ENCODE results near the gene DNAJC27. TPM values are rescaled to one million over a fixed set of nuclear protein-coding genes. Genes with fewer than 3 reads are reported as not detected.

DNAJC27 gene
- total RNA-seq, 1 donor from 2014 or later = 7.0 TPM

- no peak overlapping the region for H3K4me3 Mint-ChIP-seq (ENCODE audit: unreplicated experiment)
- H3K27ac Mint-ChIP-seq (ENCODE audit: unreplicated experiment) = no peak overlapping the region
- H3K4me1 Mint-ChIP-seq (ENCODE audit: unreplicated experiment) = peaks cover 2% of the 10 kb centered on the region
- no peaks in the 10 kb centered on the region for H3K36me3 Mint-ChIP-seq (ENCODE audit: unreplicated experiment)
- no peaks in the 10 kb centered on the region for H3K27me3 Mint-ChIP-seq (ENCODE audit: unreplicated experiment)
- TF ChIP-seq, protein P1, sequence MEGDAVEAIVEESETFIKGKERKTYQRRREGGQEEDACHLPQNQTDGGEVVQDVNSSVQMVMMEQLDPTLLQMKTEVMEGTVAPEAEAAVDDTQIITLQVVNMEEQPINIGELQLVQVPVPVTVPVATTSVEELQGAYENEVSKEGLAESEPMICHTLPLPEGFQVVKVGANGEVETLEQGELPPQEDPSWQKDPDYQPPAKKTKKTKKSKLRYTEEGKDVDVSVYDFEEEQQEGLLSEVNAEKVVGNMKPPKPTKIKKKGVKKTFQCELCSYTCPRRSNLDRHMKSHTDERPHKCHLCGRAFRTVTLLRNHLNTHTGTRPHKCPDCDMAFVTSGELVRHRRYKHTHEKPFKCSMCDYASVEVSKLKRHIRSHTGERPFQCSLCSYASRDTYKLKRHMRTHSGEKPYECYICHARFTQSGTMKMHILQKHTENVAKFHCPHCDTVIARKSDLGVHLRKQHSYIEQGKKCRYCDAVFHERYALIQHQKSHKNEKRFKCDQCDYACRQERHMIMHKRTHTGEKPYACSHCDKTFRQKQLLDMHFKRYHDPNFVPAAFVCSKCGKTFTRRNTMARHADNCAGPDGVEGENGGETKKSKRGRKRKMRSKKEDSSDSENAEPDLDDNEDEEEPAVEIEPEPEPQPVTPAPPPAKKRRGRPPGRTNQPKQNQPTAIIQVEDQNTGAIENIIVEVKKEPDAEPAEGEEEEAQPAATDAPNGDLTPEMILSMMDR (IDR thresholded peaks at IDR 0.05) = no peak
- no peak for DNase-seq (ENCODE audit: extremely low spot score, unreplicated experiment)
- H3K9me3 Mint-ChIP-seq (ENCODE audit: unreplicated experiment) = no peaks in the 10 kb centered on the region
These were observed 9.8 kb upstream of the DNAJC27 start for GRCh38 chr2:24981411-24982136.

DNA sequence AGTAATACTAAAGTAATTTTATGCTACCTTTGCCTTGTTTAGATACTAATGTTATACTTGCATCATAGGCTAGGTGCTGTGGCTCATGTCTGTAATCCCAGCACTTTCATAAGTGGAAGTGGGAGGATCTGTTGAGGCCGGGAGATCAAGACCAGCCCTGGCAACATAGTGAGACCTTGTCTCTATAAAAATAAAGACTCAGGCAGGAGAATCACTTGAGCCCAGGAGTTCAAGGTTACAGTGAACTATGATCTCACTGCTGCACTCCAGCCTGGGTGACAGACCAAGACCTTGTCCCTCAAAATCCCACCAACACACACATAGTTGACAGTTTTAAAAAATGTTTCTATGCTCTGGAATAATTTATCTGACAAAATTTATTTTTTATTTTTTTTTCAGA is 6.9 kb upstream of the DNAJC27 start:
- Mint-ChIP-seq H3K36me3 (ENCODE audit: unreplicated experiment) (no peaks in the 10 kb centered on the region), H3K4me1 (ENCODE audit: unreplicated experiment) (peaks cover 7% of the 10 kb centered on the region), H3K9me3 (ENCODE audit: unreplicated experiment) (no peaks in the 10 kb centered on the region), H3K4me3 (ENCODE audit: unreplicated experiment) (no peak overlapping the region), H3K27me3 (ENCODE audit: unreplicated experiment) (no peaks in the 10 kb centered on the region), H3K27ac (ENCODE audit: unreplicated experiment) (no peak overlapping the region)
- DNase-seq (ENCODE audit: extremely low spot score, unreplicated experiment) = no peak
- TF ChIP-seq, protein P1 (IDR thresholded peaks at IDR 0.05) = no peak

- no peak overlapping the region for H3K27ac Mint-ChIP-seq (ENCODE audit: unreplicated experiment)
- no peaks in the 10 kb centered on the region for H3K27me3 Mint-ChIP-seq (ENCODE audit: unreplicated experiment)
- no peak for DNase-seq (ENCODE audit: extremely low spot score, unreplicated experiment)
- H3K4me1 Mint-ChIP-seq (ENCODE audit: unreplicated experiment) = peaks cover 13% of the 10 kb centered on the region
- no peak overlapping the region for H3K4me3 Mint-ChIP-seq (ENCODE audit: unreplicated experiment)
- H3K9me3 Mint-ChIP-seq (ENCODE audit: unreplicated experiment) = no peaks in the 10 kb centered on the region
- H3K36me3 Mint-ChIP-seq (ENCODE audit: unreplicated experiment) = no peaks in the 10 kb centered on the region
- TF ChIP-seq, protein P1 (IDR thresholded peaks at IDR 0.05) = no peak
These were observed 5.9 kb upstream of the DNAJC27 start for GRCh38 chr2:24977631-24978030.

- H3K27ac Mint-ChIP-seq (ENCODE audit: unreplicated experiment) = no peak overlapping the region
- H3K4me1 Mint-ChIP-seq (ENCODE audit: unreplicated experiment) = peaks cover 19% of the 10 kb centered on the region
- no peaks in the 10 kb centered on the region for H3K27me3 Mint-ChIP-seq (ENCODE audit: unreplicated experiment)
- H3K4me3 Mint-ChIP-seq (ENCODE audit: unreplicated experiment) = no peak overlapping the region
- TF ChIP-seq, protein P1 (IDR thresholded peaks at IDR 0.05) = no peak
- no peaks in the 10 kb centered on the region for H3K9me3 Mint-ChIP-seq (ENCODE audit: unreplicated experiment)
- DNase-seq (ENCODE audit: extremely low spot score, unreplicated experiment) = no peak
- no peaks in the 10 kb centered on the region for H3K36me3 Mint-ChIP-seq (ENCODE audit: unreplicated experiment)
These were observed 2.1 kb upstream of the DNAJC27 start for GRCh38 chr2:24973812-24974211.

DNA sequence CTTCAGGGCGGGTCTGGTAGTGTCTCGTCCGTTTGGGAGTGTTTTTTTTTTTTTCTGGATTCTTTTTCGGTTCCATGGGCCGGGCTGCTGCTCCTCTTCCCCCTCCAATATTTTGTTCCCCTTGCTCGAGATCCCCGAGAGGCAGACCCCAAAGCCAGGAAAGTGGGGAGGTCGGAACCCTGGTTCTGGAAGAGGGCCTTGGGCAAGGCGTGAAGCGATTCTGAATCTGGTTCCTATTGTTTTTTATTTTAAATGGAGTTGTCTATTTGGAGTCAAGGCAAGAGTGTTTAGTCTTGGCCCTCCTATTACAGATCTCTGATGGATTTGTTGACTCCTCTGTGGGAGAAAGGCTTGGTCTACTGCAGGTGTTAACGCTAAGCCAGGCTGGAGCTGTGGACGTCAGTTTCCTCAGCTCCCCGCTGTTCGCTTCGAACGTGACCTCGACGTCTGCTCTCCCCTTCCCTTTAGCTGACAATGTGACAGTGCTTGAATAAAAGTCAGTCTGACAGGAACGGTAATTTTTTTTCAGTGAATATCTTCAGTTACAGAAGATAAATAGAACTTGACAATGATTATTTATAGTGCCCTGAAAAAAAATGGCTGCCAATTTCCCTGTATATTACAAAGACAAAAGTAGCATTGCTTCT is 683 bp upstream of the DNAJC27 start:
- peak overlapping the region; percentile 99 for H3K4me3 Mint-ChIP-seq (ENCODE audit: unreplicated experiment)
- H3K4me1 Mint-ChIP-seq (ENCODE audit: unreplicated experiment) = peaks cover 19% of the 10 kb centered on the region
- TF ChIP-seq, protein P1 (IDR thresholded peaks at IDR 0.05) = no peak
- H3K9me3 Mint-ChIP-seq (ENCODE audit: unreplicated experiment) = no peaks in the 10 kb centered on the region
- DNase-seq (ENCODE audit: extremely low spot score, unreplicated experiment) = no peak
- no peaks in the 10 kb centered on the region for H3K36me3 Mint-ChIP-seq (ENCODE audit: unreplicated experiment)
- no peaks in the 10 kb centered on the region for H3K27me3 Mint-ChIP-seq (ENCODE audit: unreplicated experiment)
- H3K27ac Mint-ChIP-seq (ENCODE audit: unreplicated experiment) = peak overlapping the region; percentile 100

Data from osteocyte (in vitro differentiated cells).